Measurements from ENCODE around the gene ALS2. TPM values are rescaled to one million over a fixed set of nuclear protein-coding genes. Genes with fewer than 3 reads are reported as not detected.
A peak's percentile ranks its signal among the peaks of the same experiment; 100 is the strongest.
"Not testable (repeated sequence)": the region's sequence is repeated elsewhere in the genome, so short reads cannot be mapped to it uniquely, and the experiment has no call there.

The ALS2 gene
- total and polyA plus RNA-seq, 11 donors: 12.3 to 45.1 (median 34.7) TPM

- WGBS, 4 donors: 84 to 93% (median 91%) methylated on average over 1 of the region's 1 CpG
Observed at GRCh38 chr2:201773990-201774389, 6.7 kb downstream of the ALS2 start.

GRCh38 chr2:201769666-201770373 is 10.9 kb downstream of the ALS2 start:
- peak in 1 of 4 donors; percentile 37 for ATAC-seq
- intact Hi-C loops (cut with DNase I): no loop called here
- Histone ChIP-seq H3K9me3 (no peaks in the 10 kb centered on the region), H3K36me3 (peaks cover 0 to 24% (median 17%) of the 10 kb centered on the region in 9 donors), H3K27ac (peak overlapping the region in 11 of 12 donors; percentile 8 to 57 (median 26)), H3K4me3 (no peak overlapping the region), H3K27me3 (no peaks in the 10 kb centered on the region), H3K4me1 (peaks cover 0 to 32% (median 7%) of the 10 kb centered on the region in 12 donors)
- 56 to 73% (median 68%) methylated on average over 4 of the region's 4 CpGs for WGBS, 4 donors
- TF ChIP-seq CTCF (IDR thresholded peaks at IDR 0.05) (no peak), POLR2A (IDR thresholded peaks at IDR 0.05) (no peak)
- no peak for DNase-seq

More at GRCh38 chr2:201773990-201774389, 6.7 kb downstream of the ALS2 start:
- no peaks in the 10 kb centered on the region for H3K27me3 ChIP-seq
- TF ChIP-seq CTCF (IDR thresholded peaks at IDR 0.05) (no peak), POLR2A (IDR thresholded peaks at IDR 0.05) (no peak)
- no peak for ATAC-seq
- intact Hi-C loops (cut with DNase I): no loop called here
- peaks cover 0 to 2% (median 0%) of the 10 kb centered on the region in 9 donors for H3K36me3 ChIP-seq
- peaks cover 3 to 52% (median 29%) of the 10 kb centered on the region in 12 donors for H3K4me1 ChIP-seq
- H3K9me3 ChIP-seq: no peaks in the 10 kb centered on the region
- no peak overlapping the region for H3K4me3 ChIP-seq
- no peak for DNase-seq
- H3K27ac ChIP-seq: no peak overlapping the region

- peak overlapping the region in 10 of 12 donors; percentile 8 to 57 (median 33) for H3K27ac ChIP-seq
- 75 to 85% (median 82%) methylated on average over 1 of the region's 1 CpG for WGBS, 4 donors
- intact Hi-C loops (cut with DNase I): no loop called here
- ATAC-seq (no peak), DNase-seq (no peak)
- no peaks in the 10 kb centered on the region for H3K27me3 ChIP-seq
- peak overlapping the region in 4 of 12 donors; percentile 1 to 25 (median 6) for H3K4me3 ChIP-seq
- H3K9me3 ChIP-seq: no peaks in the 10 kb centered on the region
- H3K4me1 ChIP-seq: peaks cover 0 to 32% (median 7%) of the 10 kb centered on the region in 12 donors
- peaks cover 0 to 32% (median 21%) of the 10 kb centered on the region in 9 donors for H3K36me3 ChIP-seq
- TF ChIP-seq CTCF (IDR thresholded peaks at IDR 0.05) (no peak), POLR2A (IDR thresholded peaks at IDR 0.05) (no peak)
Observed at GRCh38 chr2:201768918-201769317, 11.8 kb downstream of the ALS2 start.

- DNase-seq (no peak), ATAC-seq (peak; percentile 56 to 89 (median 72))
- Histone ChIP-seq H3K27me3 (no peaks in the 10 kb centered on the region), H3K4me3 (peak overlapping the region in 1 of 12 donors; percentile 13), H3K27ac (peak overlapping the region in 11 of 12 donors; percentile 7 to 71 (median 47)), H3K36me3 (peaks cover 0 to 62% (median 43%) of the 10 kb centered on the region in 9 donors), H3K9me3 (no peaks in the 10 kb centered on the region), H3K4me1 (peaks cover 0 to 30% (median 10%) of the 10 kb centered on the region in 12 donors)
- intact Hi-C loops (cut with DNase I): no loop called here
- TF ChIP-seq POLR2A (IDR thresholded peaks at IDR 0.05): no peak
- no peak for TF ChIP-seq CTCF (IDR thresholded peaks at IDR 0.05)
Observed at GRCh38 chr2:201765799-201766198, 14.9 kb downstream of the ALS2 start.

GRCh38 chr2:201764469-201764868 is 16.3 kb downstream of the ALS2 start:
- ATAC-seq; DNase-seq; H3K9me3 ChIP-seq; H3K27me3 ChIP-seq; H3K27ac ChIP-seq; H3K4me3 ChIP-seq; intact Hi-C loops (cut with DNase I): not testable (repeated sequence)
- Histone ChIP-seq H3K4me1 (peaks cover 0 to 21% (median 7%) of the 10 kb centered on the region in 12 donors), H3K36me3 (peaks cover 0 to 75% (median 56%) of the 10 kb centered on the region in 9 donors)
- WGBS, 4 donors: 94 to 96% (median 95%) methylated on average over 7 of the region's 7 CpGs
